Measurements from ENCODE around the gene METTL13.
A peak's percentile ranks its signal among the peaks of the same experiment; 100 is the strongest.

METTL13 gene

DNA sequence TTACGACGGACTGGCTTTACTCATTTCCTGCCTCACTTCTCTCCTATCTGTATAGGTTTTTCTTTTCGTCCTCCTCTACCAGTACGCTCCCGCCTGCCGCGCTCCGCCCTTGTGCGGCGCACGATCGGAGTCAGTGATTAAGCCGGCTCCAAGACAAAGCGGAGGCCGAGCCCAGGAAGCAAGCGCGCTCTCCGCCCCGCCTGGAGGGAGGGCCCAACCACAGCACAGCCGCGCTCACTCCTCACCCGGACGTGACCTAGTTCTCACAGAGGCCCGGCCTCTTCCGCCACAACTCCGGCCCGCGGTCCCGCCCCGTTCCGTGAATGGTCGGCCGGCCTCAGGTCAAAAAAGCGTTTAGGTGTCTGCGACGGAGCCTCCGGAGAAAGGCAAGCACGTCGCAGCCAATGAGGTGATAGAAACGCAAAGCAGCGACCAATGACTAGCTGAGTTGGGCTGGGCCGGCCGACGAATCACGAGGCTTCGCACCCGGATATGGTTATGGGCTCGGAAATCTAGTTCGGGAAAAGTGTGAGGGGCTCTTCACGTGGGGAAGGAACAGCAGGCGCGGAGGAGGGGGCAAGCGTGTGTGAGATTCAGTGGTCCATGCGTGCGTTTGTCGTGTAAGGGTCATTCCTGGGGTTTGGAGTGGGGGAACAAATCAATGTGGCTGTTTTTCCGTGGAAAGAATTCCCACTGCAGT is at the start of gene METTL13:
Gene METTL13, plus strand, starts transcription at position 485 of the 700 bp plus-strand sequence. CDS start 308 bp downstream, outside the sequence.
- DNase-seq (ENCODE audit: low read depth) = peak; percentile 97

DNA sequence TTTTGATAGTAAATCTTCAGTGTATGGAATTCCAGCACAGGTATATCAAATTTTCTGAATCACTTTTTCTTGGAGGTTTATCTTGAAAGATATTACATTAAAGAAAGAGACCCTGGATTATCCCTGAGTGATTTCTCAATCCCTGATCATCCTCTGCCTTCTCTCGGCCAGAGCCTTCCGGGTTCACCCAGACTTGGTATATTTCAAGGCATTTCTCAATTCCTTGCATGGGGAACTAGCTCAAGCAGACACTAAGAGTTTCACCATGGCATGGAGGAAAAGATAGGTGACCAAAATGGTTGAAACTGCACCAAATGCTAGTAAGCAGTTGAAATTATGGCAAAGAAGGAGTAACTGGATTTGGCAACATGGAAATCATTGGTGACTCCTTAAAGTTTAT is 45.3 kb upstream of the METTL13 start:
- DNase-seq (ENCODE audit: low read depth) = no peak

- DNase-seq (ENCODE audit: low read depth) = no peak
Observed at GRCh38 chr1:171738911-171739310, 42.5 kb upstream of the METTL13 start.

- DNase-seq (ENCODE audit: low read depth) = no peak
Observed at GRCh38 chr1:171739656-171740055, 41.8 kb upstream of the METTL13 start.

GRCh38 chr1:171740356-171740863 is 41.0 kb upstream of the METTL13 start:
- DNase-seq (ENCODE audit: low read depth) = no peak

- DNase-seq (ENCODE audit: low read depth) = peak; percentile 27
Observed at GRCh38 chr1:171740987-171741871, 40.2 kb upstream of the METTL13 start.

DNA sequence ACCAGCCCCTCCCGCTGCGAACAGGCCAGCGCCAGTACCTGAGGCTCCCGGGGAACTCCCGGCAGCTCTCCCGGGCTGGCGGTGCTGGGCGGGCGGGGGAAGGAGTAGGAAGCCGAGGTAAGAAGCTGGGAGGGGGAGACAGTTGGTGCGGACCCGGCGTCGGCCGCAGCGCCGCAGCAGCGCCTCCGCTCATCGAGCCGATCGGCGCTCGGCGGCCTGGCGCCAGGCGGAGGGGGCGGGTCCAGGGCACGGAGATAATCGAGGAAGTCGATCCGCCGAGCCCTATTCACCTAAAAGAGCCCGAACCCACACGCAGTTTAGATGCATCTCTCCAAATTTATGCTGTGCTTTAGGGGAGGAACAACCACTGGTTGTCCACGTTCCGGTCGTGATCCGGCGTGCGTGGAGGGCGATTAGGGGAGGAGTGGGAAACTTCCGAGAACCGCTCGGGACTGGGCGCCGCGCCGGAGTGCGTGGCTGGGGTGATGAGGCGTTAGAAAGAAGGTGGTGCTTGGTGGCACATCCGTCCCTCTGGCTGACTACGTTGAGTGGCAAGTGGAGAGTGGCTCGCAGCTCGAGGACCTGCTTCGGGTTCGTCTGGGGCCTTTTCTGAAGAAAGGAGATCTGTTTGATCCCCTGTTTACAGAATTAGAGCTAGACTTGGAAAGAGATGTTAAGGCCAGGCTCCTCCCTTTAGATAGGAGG is 39.4 kb upstream of the METTL13 start, which contains the start of gene VAMP4:
Gene VAMP4, minus strand, starts transcription at position 194 of the 705 bp plus-strand sequence. CDS start 3,651 bp downstream, outside the sequence.
- peak; percentile 80 for DNase-seq (ENCODE audit: low read depth)

DNA sequence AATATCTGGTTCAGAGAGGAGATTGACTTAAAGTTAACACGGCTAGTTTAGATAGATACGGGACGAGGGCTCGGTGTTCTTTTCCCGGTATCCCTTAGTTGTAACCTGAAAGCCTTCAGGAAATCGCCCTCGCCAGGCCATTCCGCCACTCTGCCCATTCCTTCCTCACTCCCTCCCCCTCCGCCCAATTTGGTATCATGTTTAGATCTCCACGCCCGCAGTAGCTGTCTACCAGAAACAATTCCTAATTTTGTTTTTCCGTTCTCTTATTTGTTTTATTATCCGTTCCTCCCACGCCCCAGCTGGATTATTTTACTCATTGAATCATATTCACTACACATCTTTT is 38.9 kb upstream of the METTL13 start:
- no peak for DNase-seq (ENCODE audit: low read depth)

DNA sequence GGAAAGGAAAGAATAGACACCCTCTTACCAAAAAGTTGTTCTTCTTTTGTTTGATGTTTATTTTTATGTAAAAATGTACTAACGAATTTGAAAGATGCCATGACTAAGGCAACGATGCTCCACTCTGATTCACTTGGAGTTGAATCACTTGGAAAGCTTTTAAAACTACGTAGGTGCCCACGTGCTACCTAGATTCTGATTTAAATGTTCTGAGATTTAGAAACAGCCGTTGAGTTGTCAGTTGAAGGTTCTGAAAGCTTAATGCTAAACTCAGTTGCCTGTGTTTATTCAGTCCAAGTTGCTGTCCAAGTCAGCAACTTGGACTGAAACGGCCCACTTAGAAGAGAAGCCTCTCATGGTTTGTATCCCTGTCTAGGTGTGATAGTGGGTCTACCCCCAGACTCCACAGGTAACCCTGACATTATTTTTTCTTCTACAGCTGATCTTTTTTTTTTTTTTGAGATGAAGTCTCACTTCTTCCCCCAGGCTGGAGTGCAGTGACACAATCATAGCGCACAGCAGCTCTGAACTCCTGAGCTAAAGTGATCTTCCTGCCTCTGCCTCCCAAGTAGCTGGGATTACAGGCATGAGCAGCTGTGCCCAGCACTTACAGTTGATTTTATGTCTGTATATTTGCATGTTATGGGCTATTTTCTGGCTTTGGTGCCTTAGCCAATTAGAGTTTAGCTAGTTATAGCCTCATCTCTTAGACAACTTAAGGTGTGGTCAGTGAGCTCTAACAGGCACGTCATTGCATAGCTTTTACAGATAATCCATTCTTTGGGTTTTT is 38.2 kb upstream of the METTL13 start:
- no peak for DNase-seq (ENCODE audit: low read depth)

GRCh38 chr1:171744986-171745385 is 36.5 kb upstream of the METTL13 start:
- no peak for DNase-seq (ENCODE audit: low read depth)

DNA sequence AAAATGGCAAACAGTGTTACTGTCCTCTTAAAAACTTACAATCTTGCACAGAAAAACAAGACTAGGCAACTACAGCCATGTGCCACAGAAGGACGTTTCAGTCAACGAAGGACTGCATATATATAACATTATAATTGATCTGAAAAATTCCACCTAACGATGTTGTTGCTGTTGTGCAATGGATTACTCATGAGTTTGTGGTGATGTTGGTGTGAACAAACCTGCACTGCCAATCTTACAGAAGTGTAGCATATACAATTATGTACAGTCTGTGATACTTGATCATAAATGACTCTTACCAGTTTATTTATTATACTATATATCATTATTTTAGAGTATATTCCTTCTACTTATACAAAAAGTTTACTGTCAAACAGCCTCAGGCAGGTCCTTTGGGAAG is 32.8 kb upstream of the METTL13 start:
- no peak for DNase-seq (ENCODE audit: low read depth)

- no peak for DNase-seq (ENCODE audit: low read depth)
Observed at GRCh38 chr1:171751221-171751620, 30.2 kb upstream of the METTL13 start.

DNA sequence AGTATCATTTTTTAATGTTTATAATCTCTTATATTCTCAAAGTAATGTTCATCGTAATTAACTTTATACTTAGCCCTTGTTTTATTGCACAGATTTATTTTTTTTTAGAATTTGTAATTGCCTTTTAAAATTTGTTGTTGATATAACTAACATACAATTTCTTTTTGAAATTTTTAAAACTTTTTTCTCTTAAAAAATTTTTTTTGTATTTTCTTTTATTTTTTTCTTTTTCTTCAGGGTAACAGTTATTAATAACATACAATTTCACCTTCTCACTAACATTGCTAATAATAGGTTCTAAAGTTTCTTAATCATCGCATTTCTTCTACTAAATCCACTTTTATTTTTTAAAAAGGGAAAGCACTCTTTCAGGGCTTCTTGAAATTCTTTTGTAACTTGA is 28.3 kb upstream of the METTL13 start:
- no peak for DNase-seq (ENCODE audit: low read depth)

DNA sequence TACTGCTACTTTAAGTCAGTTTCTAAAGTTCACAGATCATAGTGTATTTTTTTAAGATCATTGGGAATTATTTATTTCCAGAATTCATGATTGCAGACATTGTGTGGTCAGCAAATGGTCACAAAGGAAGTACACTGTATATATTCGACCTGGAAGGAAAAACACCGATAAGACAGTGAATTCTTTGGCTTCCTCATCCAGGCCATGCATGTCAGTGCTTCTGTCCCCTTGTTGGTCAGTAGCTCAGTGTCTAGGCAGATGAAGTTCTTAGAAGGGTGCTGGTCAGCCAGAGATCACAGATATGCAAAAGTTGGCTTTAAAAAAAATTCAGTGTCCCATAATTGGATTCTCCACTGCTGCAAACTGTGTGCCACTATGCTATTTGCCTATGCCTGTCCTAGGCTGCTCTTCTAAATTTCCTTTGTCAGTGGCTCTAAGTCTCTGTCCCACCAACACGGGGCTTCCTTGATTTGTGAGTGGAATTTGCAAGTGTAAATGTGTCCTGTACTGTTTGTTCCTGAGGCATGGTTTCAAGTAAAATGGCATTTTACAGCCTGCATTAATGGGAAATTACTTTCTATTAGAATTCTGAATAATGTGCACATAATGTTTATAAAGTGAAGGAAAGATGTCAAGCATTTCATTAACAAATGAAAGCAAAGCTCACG is 27.6 kb upstream of the METTL13 start:
- no peak for DNase-seq (ENCODE audit: low read depth)

DNA sequence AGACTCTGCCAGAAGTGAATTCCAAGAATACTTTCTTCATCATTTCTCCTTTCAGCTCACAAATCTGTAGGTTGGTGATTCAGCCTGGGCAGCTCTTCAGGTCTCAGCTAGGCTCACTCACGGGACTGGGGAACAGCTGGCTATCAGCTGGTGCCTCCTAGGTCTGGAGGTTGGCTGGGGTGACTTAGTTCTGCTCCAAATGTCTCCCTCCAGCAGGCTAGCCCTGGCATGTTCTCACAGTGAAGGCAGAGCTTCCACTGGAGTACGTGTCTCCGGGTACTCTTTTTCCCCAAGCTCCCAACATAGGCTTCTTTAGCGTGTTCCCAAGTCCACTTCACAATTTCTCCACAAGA is 27.1 kb upstream of the METTL13 start:
- no peak for DNase-seq (ENCODE audit: low read depth)

DNA sequence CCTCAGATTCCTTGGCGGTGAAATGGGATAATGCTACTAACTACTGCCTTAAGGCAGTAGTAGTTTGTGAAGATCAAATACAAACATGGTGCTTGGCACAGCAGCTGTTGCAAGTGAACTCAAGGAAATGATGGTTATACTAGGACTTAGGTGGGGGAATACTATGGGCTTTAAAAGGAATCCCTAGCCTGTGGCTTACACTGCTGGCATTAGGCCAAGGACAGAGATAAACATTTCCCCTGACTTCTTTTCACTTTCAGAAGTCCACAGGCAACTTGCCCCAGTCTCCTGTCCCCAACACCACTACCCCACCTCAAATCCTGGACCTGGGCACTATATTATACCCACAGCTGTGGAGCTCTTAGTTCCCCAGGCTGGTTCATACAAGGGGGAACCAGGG is 26.5 kb upstream of the METTL13 start:
- no peak for DNase-seq (ENCODE audit: low read depth)

GRCh38 chr1:171756856-171757255 is 24.6 kb upstream of the METTL13 start:
- DNase-seq (ENCODE audit: low read depth) = no peak

GRCh38 chr1:171758011-171758410 is 23.4 kb upstream of the METTL13 start:
- DNase-seq (ENCODE audit: low read depth) = no peak

- DNase-seq (ENCODE audit: low read depth) = no peak
Observed at GRCh38 chr1:171762143-171762563, 19.3 kb upstream of the METTL13 start.

GRCh38 chr1:171763764-171764163 is 17.7 kb upstream of the METTL13 start:
- no peak for DNase-seq (ENCODE audit: low read depth)

DNA sequence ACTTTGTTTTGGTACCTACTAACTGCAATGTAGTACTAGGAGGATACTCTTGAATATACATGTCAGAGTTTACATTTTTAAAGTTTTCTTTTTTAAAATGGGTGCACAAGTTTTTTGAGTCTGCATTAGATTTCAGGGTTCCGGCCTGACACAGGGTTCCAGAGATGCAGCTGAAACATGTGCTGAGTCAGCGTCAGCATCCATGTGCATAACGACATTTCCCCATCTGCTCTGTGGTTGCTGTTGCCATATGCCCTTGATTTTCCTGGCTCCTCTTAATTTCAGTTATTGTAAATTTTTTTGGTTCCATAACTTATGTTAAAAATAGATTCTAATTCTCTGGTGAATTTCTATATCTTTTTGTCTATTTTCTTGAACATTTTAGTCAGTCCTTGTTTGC is 12.3 kb upstream of the METTL13 start:
- no peak for DNase-seq (ENCODE audit: low read depth)

All from activated gamma-delta T cell treated with anti-CD3 and anti-CD28 coated beads, Interleukin-2, amount 50 U/mL, for 16 hours (primary cell).